Activated naive CD8-positive, alpha-beta T cell treated with anti-CD3 and anti-CD28 coated beads for 36 hours (primary cell): Measurements from ENCODE around the gene SNAI3. TPM values are rescaled to one million over a fixed set of nuclear protein-coding genes. Genes with fewer than 3 reads are reported as not detected.

ENCODE experiments used
- DNase-seq: peaks from one replicate; pipeline ENCODE4 v3.0.0; 2021
- H3K27ac Mint-ChIP-seq: one replicate; pipeline ENCODE4 v1.8.0; 2022; ENCODE audit warnings: mild to moderate bottlenecking, moderate library complexity, mixed read lengths
- H3K27me3 Mint-ChIP-seq: one replicate; pipeline ENCODE4 v1.8.0; 2022; ENCODE audit warnings: mild to moderate bottlenecking, mixed read lengths
- H3K36me3 Mint-ChIP-seq: one replicate; pipeline ENCODE4 v1.8.0; 2021; ENCODE audit warnings: mild to moderate bottlenecking, mixed read lengths
- H3K4me1 Mint-ChIP-seq: one replicate; pipeline ENCODE4 v1.8.0; 2021; ENCODE audit warnings: mixed read lengths
- H3K4me3 Mint-ChIP-seq: one replicate; pipeline ENCODE4 v1.8.0; 2022; ENCODE audit warnings: mild to moderate bottlenecking, moderate library complexity, mixed read lengths
- H3K9me3 Mint-ChIP-seq: one replicate; pipeline ENCODE4 v1.8.0; 2022; ENCODE audit warnings: mixed read lengths
- total RNA-seq, 2 experiments: library from RNA; stranded (reverse); gene quantifications; one replicate each; pipeline ENCODE4 v1.2.3, GENCODE V29; 2021

Gene SNAI3
- total RNA-seq, 2 experiments from 2014 or later = 2.0 to 2.2 TPM

DNA sequence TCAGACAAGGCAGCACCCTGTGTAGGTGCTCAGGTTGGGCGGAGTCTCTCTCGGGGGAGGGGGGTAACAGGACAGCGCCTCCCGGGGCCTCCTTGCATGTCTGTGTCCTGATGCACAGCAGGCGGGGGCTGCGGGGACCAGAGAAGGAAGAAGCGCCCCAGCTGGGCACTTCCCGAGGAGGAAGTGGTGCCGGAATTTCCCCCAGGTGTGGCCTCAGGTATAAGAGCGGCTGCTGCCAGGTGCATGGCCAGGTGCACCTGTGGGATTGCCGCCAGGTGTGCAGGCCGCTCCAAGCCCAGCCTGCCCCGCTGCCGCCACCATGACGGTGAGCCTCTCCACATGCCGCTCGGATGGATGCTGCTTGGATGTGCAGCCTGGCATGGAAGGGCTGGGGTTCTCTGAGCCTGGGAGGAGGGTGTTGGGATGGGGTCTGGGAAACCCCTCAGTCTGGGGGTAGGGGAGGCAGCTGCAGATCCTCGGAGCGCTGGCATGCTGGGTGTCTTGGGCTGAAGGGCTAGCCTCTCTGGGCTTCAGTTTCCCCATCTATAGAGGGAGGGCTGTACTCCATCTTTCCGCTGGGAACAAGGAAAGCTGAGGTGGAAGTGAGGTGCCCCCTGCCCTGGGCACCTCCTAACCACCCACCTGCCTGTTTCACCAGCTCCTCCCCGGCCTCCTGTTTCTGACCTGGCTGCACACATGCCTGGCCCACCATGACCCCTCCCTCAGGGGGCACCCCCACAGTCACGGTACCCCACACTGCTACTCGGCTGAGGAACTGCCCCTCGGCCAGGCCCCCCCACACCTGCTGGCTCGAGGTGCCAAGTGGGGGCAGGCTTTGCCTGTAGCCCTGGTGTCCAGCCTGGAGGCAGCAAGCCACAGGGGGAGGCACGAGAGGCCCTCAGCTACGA lies 47.7 kb downstream of the SNAI3 start, which contains the start of gene IL17C:
Gene IL17C, plus strand, starts transcription at position 250 of the 908 bp plus-strand sequence. Its CDS starts 70 bp downstream, at position 320.
- no peak within 1 kb of the TSS for H3K27ac Mint-ChIP-seq
- peaks cover 2% of the 10 kb centered on the region for H3K9me3 Mint-ChIP-seq
- DNase-seq = no peak
- peaks cover 32% of the 10 kb centered on the region for H3K4me1 Mint-ChIP-seq
- peaks cover 33% of the 10 kb centered on the region for H3K27me3 Mint-ChIP-seq
- H3K36me3 Mint-ChIP-seq = peaks cover 9% of the 10 kb centered on the region
- no peak within 1 kb of the TSS for H3K4me3 Mint-ChIP-seq

DNA sequence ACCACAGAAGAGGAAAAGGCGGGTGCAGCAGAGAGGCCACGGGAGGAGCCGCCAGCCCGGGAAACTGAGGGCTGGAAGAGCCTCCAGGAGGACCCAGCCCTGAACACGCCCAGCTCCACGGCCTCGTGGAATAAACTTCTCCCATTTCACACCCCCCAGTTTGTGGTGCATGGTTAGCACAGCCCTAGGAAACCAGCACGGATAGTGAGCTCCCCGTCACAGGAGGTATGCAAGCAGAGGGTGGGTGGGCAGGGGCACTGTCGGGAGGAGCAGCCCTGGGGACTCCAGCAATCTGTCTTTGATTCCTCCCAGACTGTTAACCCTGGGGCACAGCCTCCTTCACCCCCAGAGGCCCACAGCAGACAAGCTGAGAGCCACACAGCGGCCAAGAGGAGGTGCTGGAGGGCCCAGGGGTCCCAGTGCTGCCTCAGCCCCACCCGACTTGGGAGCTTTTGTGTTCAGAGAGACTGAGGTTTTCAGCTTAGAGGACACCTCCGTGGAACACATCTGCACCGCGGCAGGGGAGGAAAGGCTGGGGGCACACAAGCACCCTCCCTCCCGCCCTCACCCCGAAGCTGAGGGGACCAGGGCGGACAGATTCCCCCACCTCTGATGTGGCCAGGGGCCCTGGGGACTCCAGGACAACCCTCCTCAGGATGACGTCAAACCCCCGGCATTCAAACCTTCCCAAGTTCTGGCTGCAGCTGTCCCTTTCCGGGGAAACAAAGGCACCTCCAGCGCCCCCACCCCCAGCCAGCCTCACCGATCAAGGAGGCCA lies 49.6 kb downstream of the SNAI3 start:
- H3K36me3 Mint-ChIP-seq = peaks cover 4% of the 10 kb centered on the region
- DNase-seq = no peak
- peaks cover 2% of the 10 kb centered on the region for H3K9me3 Mint-ChIP-seq
- peaks cover 33% of the 10 kb centered on the region for H3K27me3 Mint-ChIP-seq
- no peak overlapping the region for H3K27ac Mint-ChIP-seq
- H3K4me3 Mint-ChIP-seq = no peak overlapping the region
- peaks cover 33% of the 10 kb centered on the region for H3K4me1 Mint-ChIP-seq

DNA sequence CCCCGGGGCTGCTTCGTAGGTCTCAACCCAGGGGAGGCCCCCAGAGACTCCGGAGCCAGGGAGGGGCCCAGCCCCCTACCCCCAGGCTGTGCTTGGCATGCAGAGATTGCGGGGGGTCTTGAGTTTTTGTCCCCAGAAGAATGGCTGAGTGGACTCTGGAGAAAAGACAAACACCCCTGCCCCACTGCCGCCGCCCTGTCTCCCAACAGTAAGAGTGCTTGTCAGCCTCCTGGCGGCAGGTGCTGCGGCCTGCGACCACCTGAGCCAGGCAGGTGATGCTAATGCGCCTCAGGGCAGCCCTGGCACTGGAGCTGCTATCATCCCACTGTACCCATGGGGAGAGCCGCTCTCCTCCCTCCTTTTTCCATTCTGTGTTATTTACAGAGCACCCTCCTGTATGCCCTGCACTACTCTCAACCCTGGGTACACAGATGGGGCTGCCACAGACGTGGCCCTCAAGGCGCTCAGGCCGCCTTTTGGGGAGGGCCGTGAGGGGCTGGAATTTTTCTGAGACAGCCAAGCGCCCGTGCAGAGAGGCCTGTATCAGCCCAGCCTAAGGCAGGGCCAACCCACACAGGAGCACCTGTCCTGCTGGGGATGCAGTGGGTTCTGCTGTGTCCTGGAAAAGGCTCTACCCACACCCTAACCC lies 50.5 kb downstream of the SNAI3 start:
- Mint-ChIP-seq H3K27me3 (peaks cover 33% of the 10 kb centered on the region), H3K9me3 (peaks cover 2% of the 10 kb centered on the region), H3K4me1 (peaks cover 37% of the 10 kb centered on the region), H3K36me3 (peaks cover 6% of the 10 kb centered on the region), H3K27ac (no peak overlapping the region), H3K4me3 (peak overlapping the region; percentile 57)
- DNase-seq = no peak

GRCh38 chr16:88634994-88635670 lies 51.2 kb downstream of the SNAI3 start:
- Mint-ChIP-seq H3K9me3 (peaks cover 2% of the 10 kb centered on the region), H3K27me3 (peaks cover 27% of the 10 kb centered on the region), H3K36me3 (peaks cover 6% of the 10 kb centered on the region), H3K27ac (no peak overlapping the region), H3K4me3 (peak overlapping the region; percentile 52), H3K4me1 (peaks cover 34% of the 10 kb centered on the region)
- DNase-seq = no peak

- Mint-ChIP-seq H3K9me3 (peaks cover 2% of the 10 kb centered on the region), H3K36me3 (peaks cover 6% of the 10 kb centered on the region), H3K27me3 (peaks cover 24% of the 10 kb centered on the region), H3K27ac (no peak overlapping the region), H3K4me1 (peaks cover 31% of the 10 kb centered on the region), H3K4me3 (peak overlapping the region; percentile 68)
- DNase-seq = peak; percentile 70
Observed at GRCh38 chr16:88634141-88634993, 51.9 kb downstream of the SNAI3 start.

- peaks cover 2% of the 10 kb centered on the region for H3K9me3 Mint-ChIP-seq
- peak overlapping the region; percentile 68 for H3K4me3 Mint-ChIP-seq
- DNase-seq = peak; percentile 72
- H3K4me1 Mint-ChIP-seq = peaks cover 29% of the 10 kb centered on the region
- peaks cover 22% of the 10 kb centered on the region for H3K27me3 Mint-ChIP-seq
- H3K36me3 Mint-ChIP-seq = peaks cover 6% of the 10 kb centered on the region
- H3K27ac Mint-ChIP-seq = peak overlapping the region; percentile 63
Observed at GRCh38 chr16:88633684-88634140, 52.6 kb downstream of the SNAI3 start.

GRCh38 chr16:88632587-88632930 lies 53.7 kb downstream of the SNAI3 start:
- H3K4me1 Mint-ChIP-seq = peaks cover 18% of the 10 kb centered on the region
- H3K9me3 Mint-ChIP-seq = peaks cover under 1% of the 10 kb centered on the region
- DNase-seq = no peak
- H3K36me3 Mint-ChIP-seq = peaks cover 4% of the 10 kb centered on the region
- H3K27ac Mint-ChIP-seq = no peak overlapping the region
- H3K27me3 Mint-ChIP-seq = peaks cover 10% of the 10 kb centered on the region
- no peak overlapping the region for H3K4me3 Mint-ChIP-seq

GRCh38 chr16:88631920-88632586 lies 54.3 kb downstream of the SNAI3 start:
- no peak for DNase-seq
- no peak overlapping the region for H3K4me3 Mint-ChIP-seq
- no peaks in the 10 kb centered on the region for H3K9me3 Mint-ChIP-seq
- H3K27ac Mint-ChIP-seq = no peak overlapping the region
- peaks cover 13% of the 10 kb centered on the region for H3K4me1 Mint-ChIP-seq
- peaks cover 5% of the 10 kb centered on the region for H3K27me3 Mint-ChIP-seq
- H3K36me3 Mint-ChIP-seq = peaks cover 4% of the 10 kb centered on the region

DNA sequence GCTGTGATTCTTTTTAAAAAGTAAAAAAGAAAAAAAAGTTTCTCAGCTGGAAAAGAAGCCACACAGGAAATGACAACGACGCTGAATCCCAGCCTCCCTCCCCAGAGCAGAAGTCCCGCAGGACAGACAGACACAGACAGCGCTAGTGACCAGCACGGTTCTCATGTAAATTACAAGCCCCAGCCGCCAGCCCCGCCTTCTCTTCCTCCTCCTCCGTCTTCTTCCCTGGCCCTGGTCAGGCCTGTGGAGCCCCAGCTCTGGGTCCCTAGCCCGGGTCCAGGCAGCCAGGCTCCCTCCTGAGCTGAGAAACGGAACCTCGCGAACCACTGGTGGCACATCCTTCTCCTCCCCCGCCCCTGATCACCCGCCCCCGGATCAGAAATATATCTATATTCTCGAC lies 54.9 kb downstream of the SNAI3 start:
- peaks cover 11% of the 10 kb centered on the region for H3K4me1 Mint-ChIP-seq
- DNase-seq = no peak
- no peak overlapping the region for H3K27ac Mint-ChIP-seq
- H3K4me3 Mint-ChIP-seq = no peak overlapping the region
- H3K36me3 Mint-ChIP-seq = peaks cover 4% of the 10 kb centered on the region
- H3K9me3 Mint-ChIP-seq = no peaks in the 10 kb centered on the region
- H3K27me3 Mint-ChIP-seq = peaks cover 2% of the 10 kb centered on the region

DNA sequence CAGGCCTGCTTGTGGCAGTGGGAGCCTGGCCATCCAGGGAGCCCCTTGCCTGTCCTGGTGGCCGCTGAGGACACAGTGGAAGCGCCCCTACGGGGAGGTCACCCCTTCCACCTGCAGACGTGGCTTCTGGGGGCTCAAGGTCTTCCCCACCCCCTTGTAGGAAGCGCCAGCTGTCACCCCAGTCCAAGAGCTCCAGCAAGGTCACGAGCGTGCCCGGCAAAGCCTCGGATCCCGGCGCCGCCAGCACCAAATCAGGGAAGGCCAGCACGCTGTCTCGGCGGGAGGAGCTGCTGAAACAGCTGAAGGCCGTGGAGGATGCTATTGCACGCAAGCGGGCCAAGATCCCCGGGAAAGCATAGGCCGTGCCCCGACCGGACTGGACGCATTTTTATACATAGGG lies 55.4 kb downstream of the SNAI3 start:
- Mint-ChIP-seq H3K27me3 (no peaks in the 10 kb centered on the region), H3K4me1 (peaks cover 8% of the 10 kb centered on the region), H3K4me3 (no peak overlapping the region), H3K27ac (no peak overlapping the region), H3K36me3 (peaks cover 4% of the 10 kb centered on the region), H3K9me3 (no peaks in the 10 kb centered on the region)
- DNase-seq = no peak

GRCh38 chr16:88630433-88630832 lies 55.9 kb downstream of the SNAI3 start:
- Mint-ChIP-seq H3K9me3 (no peaks in the 10 kb centered on the region), H3K36me3 (peaks cover 4% of the 10 kb centered on the region), H3K27me3 (no peaks in the 10 kb centered on the region), H3K4me1 (peaks cover 8% of the 10 kb centered on the region), H3K27ac (no peak overlapping the region), H3K4me3 (no peak overlapping the region)
- DNase-seq = no peak

DNA sequence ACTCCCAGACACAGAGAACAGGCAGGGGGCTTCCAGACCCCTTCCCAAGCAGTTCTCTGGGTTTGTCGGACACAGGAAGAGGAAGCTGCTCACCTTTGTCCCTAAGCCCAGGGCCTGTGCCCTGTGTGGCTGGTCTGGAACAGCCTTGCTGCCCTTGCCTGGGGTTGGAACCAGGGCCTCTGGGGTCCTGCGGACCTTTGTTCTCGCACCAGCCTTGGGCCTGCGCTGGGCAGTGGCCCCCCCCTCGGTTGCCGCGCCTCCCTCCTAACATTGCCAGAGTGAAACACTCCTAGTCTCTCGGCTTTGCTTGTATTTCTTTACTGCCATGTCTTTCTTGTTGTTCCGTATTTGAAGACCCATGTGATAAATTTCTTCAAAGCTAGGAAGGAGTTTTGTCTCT lies 56.5 kb downstream of the SNAI3 start:
- Mint-ChIP-seq H3K27ac (no peak overlapping the region), H3K4me1 (peaks cover 5% of the 10 kb centered on the region), H3K36me3 (peaks cover 4% of the 10 kb centered on the region), H3K9me3 (no peaks in the 10 kb centered on the region), H3K4me3 (no peak overlapping the region), H3K27me3 (no peaks in the 10 kb centered on the region)
- no peak for DNase-seq

DNA sequence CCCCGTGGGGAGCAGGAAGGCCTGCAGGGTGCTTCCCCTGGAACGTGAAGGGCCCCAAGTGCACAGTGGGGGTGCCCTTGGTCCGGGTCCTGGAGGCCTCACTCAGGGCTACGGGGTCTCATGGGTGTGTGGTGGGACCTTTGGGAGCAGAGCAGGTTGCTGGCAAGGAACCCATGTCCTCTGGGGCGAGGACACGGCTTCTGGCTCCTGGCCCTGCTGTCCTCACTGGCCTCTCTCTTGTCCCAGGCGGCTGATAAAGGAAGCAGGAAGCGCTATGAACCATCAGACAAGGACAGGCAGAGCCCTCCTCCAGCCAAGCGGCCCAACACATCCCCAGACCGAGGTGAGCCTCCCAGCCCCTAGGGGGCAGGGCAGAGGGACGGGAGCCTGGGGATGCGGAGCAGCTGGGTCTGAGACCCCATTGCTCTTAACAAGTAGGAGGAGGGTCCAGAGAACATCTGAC lies 57.8 kb downstream of the SNAI3 start:
- Mint-ChIP-seq H3K4me3 (no peak overlapping the region), H3K9me3 (no peaks in the 10 kb centered on the region), H3K36me3 (peaks cover 7% of the 10 kb centered on the region), H3K27ac (no peak overlapping the region), H3K4me1 (peaks cover 5% of the 10 kb centered on the region), H3K27me3 (no peaks in the 10 kb centered on the region)
- DNase-seq = peak; percentile 32
